ENCODE results near the gene FFAR1. TPM values are rescaled to one million over a fixed set of nuclear protein-coding genes. Genes with fewer than 3 reads are reported as not detected.

Gene FFAR1
- polyA plus RNA-seq, 3 donors, result 0.46 to 0.70 (median 0.53) TPM

- DNase-seq, result no peak
These were observed 32.7 kb upstream of the FFAR1 start for GRCh38 chr19:35314858-35315470.

GRCh38 chr19:35315883-35316282 lies 31.8 kb upstream of the FFAR1 start:
- DNase-seq, result no peak

GRCh38 chr19:35316560-35316959 lies 31.1 kb upstream of the FFAR1 start:
- no peak for DNase-seq

- no peak for DNase-seq
These were observed 30.1 kb upstream of the FFAR1 start for GRCh38 chr19:35317464-35318043.

GRCh38 chr19:35318679-35319448 lies 28.8 kb upstream of the FFAR1 start:
- no peak for DNase-seq

GRCh38 chr19:35320065-35320713 lies 27.5 kb upstream of the FFAR1 start:
- no peak for DNase-seq

GRCh38 chr19:35321291-35321690 lies 26.4 kb upstream of the FFAR1 start:
- no peak for DNase-seq

- no peak for DNase-seq
These were observed 25.7 kb upstream of the FFAR1 start for GRCh38 chr19:35322014-35322413.

- DNase-seq, result no peak
These were observed 20.1 kb upstream of the FFAR1 start for GRCh38 chr19:35327642-35328041.

GRCh38 chr19:35328851-35329285 lies 18.8 kb upstream of the FFAR1 start, which contains the start of gene CD22:
CD22 (plus strand) TSS chr19:35329187; CDS start chr19:35332041, 2,854 bp downstream.
- DNase-seq, result no peak

GRCh38 chr19:35329323-35329722 lies 18.4 kb upstream of the FFAR1 start:
- DNase-seq, result no peak

- DNase-seq, result no peak
These were observed 17.2 kb upstream of the FFAR1 start for GRCh38 chr19:35330475-35330874.

GRCh38 chr19:35331551-35332214 lies 16.0 kb upstream of the FFAR1 start:
- DNase-seq, result no peak

- no peak for DNase-seq
These were observed 14.9 kb upstream of the FFAR1 start for GRCh38 chr19:35332817-35333216.

GRCh38 chr19:35334144-35334753 lies 13.5 kb upstream of the FFAR1 start:
- no peak for DNase-seq

- DNase-seq, result no peak
These were observed 11.3 kb upstream of the FFAR1 start for GRCh38 chr19:35336166-35336955.

GRCh38 chr19:35337097-35337983 lies 10.4 kb upstream of the FFAR1 start:
- no peak for DNase-seq

GRCh38 chr19:35337984-35338296 lies 9.8 kb upstream of the FFAR1 start:
- no peak for DNase-seq

- DNase-seq, result no peak
These were observed 7.3 kb upstream of the FFAR1 start for GRCh38 chr19:35340431-35340830.

- DNase-seq, result no peak
These were observed 6.7 kb upstream of the FFAR1 start for GRCh38 chr19:35341006-35341405.
